Astrocyte of the cerebellum (primary cell): ENCODE measurements around the gene KLK6.

Experiments used
- DNase-seq: peaks from one replicate; pipeline ENCODE4 v3.0.0-alpha.2; 2011; ENCODE audit warnings: low read depth
- H3K4me3 ChIP-seq: 2 replicates; pipeline ENCODE4 v1.5.1; 2011; ENCODE audit warnings: mild to moderate bottlenecking, low read depth, low read length, moderate library complexity
- CTCF ChIP-seq: IDR thresholded peaks from 2 replicates; pipeline ENCODE4 v1.5.1; 2012; ENCODE audit warnings: low read length, low read depth, moderate library complexity, mild to moderate bottlenecking; ENCODE audit errors: missing control alignments
- in situ Hi-C: cut with HindIII; loops from 2 replicates; pipeline ENCODE4 v1.10.0; 2017; ENCODE audit warnings: low sequenced_read_pairs

Gene KLK6

GRCh38 chr19:50928831-50929230 lies 40.6 kb downstream of the KLK6 start:
- no peak for DNase-seq
- in situ Hi-C loops = no loop called here
- no peak for TF ChIP-seq CTCF
- H3K4me3 ChIP-seq = no peak overlapping the region

GRCh38 chr19:50926144-50926543 lies 43.2 kb downstream of the KLK6 start:
- H3K4me3 ChIP-seq = no peak overlapping the region
- DNase-seq = no peak
- TF ChIP-seq CTCF = no peak
- in situ Hi-C loops = no loop called here

- TF ChIP-seq CTCF = no peak
- DNase-seq = no peak
- H3K4me3 ChIP-seq = no peak overlapping the region
- in situ Hi-C loops = no loop called here
Observed at GRCh38 chr19:50925734-50926133, 43.7 kb downstream of the KLK6 start.

- in situ Hi-C loops = no loop called here
- DNase-seq = no peak
- no peak for TF ChIP-seq CTCF
- H3K4me3 ChIP-seq = no peak overlapping the region
Observed at GRCh38 chr19:50924586-50924985, 44.8 kb downstream of the KLK6 start.

GRCh38 chr19:50922317-50922853 lies 47.0 kb downstream of the KLK6 start:
- in situ Hi-C loops = no loop called here
- peak; percentile 87 for TF ChIP-seq CTCF
- no peak overlapping the region for H3K4me3 ChIP-seq
- DNase-seq = peak; percentile 49

GRCh38 chr19:50921426-50922316 lies 47.7 kb downstream of the KLK6 start:
- DNase-seq = no peak
- no peak overlapping the region for H3K4me3 ChIP-seq
- TF ChIP-seq CTCF = no peak
- in situ Hi-C loops = no loop called here
